Type B pancreatic cell (in vitro differentiated cells): ENCODE measurements around the gene GOLGA1. TPM values are rescaled to one million over a fixed set of nuclear protein-coding genes. Genes with fewer than 3 reads are reported as not detected.

ENCODE experiments used
- DNase-seq: peaks from one replicate; pipeline ENCODE4 v3.0.0; 2021; ENCODE audit warnings: mixed read lengths; ENCODE audit not compliant: unreplicated experiment; ENCODE audit errors: extremely low spot score
- H3K27ac Mint-ChIP-seq: 2 replicates; pipeline ENCODE4 v1.8.0; 2021; ENCODE audit warnings: mild to moderate bottlenecking, mixed read lengths
- H3K27me3 Mint-ChIP-seq: 2 replicates; pipeline ENCODE4 v1.8.0; 2021; ENCODE audit warnings: mixed read lengths
- H3K36me3 Mint-ChIP-seq: 2 replicates; pipeline ENCODE4 v1.8.0; 2021; ENCODE audit warnings: mixed read lengths
- H3K4me1 Mint-ChIP-seq: one replicate; pipeline ENCODE4 v1.8.0; 2021; ENCODE audit warnings: mixed read lengths; ENCODE audit not compliant: unreplicated experiment
- H3K4me3 Mint-ChIP-seq: 2 replicates; pipeline ENCODE4 v1.8.0; 2021; ENCODE audit warnings: mild to moderate bottlenecking, mixed read lengths
- H3K9me3 Mint-ChIP-seq: 2 replicates; pipeline ENCODE4 v1.8.0; 2021; ENCODE audit warnings: mixed read lengths
- CTCF ChIP-seq: fragments of 200-600 bp; sonication (generic); conservative IDR thresholded peaks from 2 replicates; pipeline ENCODE4 v1.5.0; 2021; ENCODE audit warnings: antibody characterized with exemption, mild to moderate bottlenecking
- total RNA-seq: library from RNA; stranded (reverse); gene quantifications from 2 replicates; pipeline ENCODE4 v1.2.1, GENCODE V29; 2021; ENCODE audit warnings: low replicate concordance

The GOLGA1 gene
- total RNA-seq, 1 donor from 2014 or later = 18.4 TPM

- Mint-ChIP-seq H3K27me3 (no peaks in the 10 kb centered on the region), H3K4me3 (peak overlapping the region; percentile 95), H3K36me3 (peaks cover 9% of the 10 kb centered on the region), H3K9me3 (no peaks in the 10 kb centered on the region), H3K27ac (peak overlapping the region; percentile 98), H3K4me1 (peaks cover 16% of the 10 kb centered on the region)
- DNase-seq = no peak
- TF ChIP-seq CTCF = no peak
Observed at GRCh38 chr9:124860582-124861341, 80.1 kb downstream of the GOLGA1 start.

GRCh38 chr9:124859803-124860581 is 80.9 kb downstream of the GOLGA1 start:
- DNase-seq = no peak
- H3K4me3 Mint-ChIP-seq = peak overlapping the region; percentile 95
- TF ChIP-seq CTCF = no peak
- no peaks in the 10 kb centered on the region for H3K9me3 Mint-ChIP-seq
- H3K4me1 Mint-ChIP-seq = peaks cover 16% of the 10 kb centered on the region
- H3K36me3 Mint-ChIP-seq = peaks cover 9% of the 10 kb centered on the region
- peak overlapping the region; percentile 54 for H3K27ac Mint-ChIP-seq
- H3K27me3 Mint-ChIP-seq = no peaks in the 10 kb centered on the region

- H3K27me3 Mint-ChIP-seq = no peaks in the 10 kb centered on the region
- no peak for DNase-seq
- H3K27ac Mint-ChIP-seq = no peak overlapping the region
- peaks cover 9% of the 10 kb centered on the region for H3K36me3 Mint-ChIP-seq
- peak overlapping the region; percentile 28 for H3K4me3 Mint-ChIP-seq
- no peak for TF ChIP-seq CTCF
- no peaks in the 10 kb centered on the region for H3K9me3 Mint-ChIP-seq
- peaks cover 15% of the 10 kb centered on the region for H3K4me1 Mint-ChIP-seq
Observed at GRCh38 chr9:124858330-124859046, 82.4 kb downstream of the GOLGA1 start.

GRCh38 chr9:124857533-124858162 is 83.2 kb downstream of the GOLGA1 start:
- no peak for TF ChIP-seq CTCF
- Mint-ChIP-seq H3K36me3 (peaks cover 9% of the 10 kb centered on the region), H3K27me3 (peaks cover 2% of the 10 kb centered on the region), H3K4me1 (peaks cover 15% of the 10 kb centered on the region), H3K4me3 (peak overlapping the region; percentile 34), H3K27ac (peak overlapping the region; percentile 11), H3K9me3 (no peaks in the 10 kb centered on the region)
- no peak for DNase-seq
